Activated CD4-positive, alpha-beta T cell treated with anti-CD3 and anti-CD28 coated beads, Interleukin-2, amount 50 U/mL, for 48 hours (primary cell): ENCODE data around the gene SHFL.

ENCODE experiments used
- DNase-seq, 2 experiments: peaks; one replicate each; pipeline ENCODE4 v3.0.0-alpha.2; 2020

Gene SHFL

DNA sequence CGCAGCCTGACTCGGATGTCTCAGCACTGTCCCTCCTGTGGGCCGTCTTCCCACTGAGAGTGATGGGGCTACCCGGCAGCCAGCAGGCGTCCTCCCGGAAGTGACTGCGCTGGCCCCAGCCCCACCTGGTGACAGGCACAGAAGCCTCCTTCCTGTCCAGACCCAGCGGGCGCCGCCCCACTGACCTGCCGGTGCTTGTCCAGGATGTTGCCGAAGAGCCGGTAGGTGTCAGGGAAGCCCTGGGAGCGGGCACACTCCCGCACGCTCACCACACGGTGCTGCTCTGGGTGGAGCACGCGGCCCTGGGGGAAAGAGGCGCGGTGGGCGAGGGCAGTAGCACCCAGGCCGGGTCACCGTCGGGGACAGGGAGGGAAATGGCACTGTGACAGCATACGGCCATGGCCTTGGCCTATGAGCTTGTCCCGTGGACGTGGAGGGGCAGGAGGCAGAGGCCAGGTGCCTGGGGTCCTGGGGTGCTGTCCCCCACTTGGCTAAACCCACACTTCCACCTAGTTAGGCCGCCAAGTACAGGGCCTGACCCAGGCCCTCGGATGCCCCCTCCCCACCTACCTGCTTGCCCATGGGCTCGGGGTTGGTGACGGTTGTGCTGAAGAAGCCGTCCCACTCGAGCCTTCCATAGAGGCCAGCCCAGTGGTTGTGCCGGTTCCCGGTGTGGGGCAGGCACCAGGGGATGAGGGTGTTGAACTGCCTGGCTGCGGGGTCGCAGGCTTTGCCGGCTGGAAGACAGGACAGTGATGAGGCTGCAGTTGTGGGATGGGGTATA lies 49.6 kb downstream of the SHFL start:
- DNase-seq: no peak

DNA sequence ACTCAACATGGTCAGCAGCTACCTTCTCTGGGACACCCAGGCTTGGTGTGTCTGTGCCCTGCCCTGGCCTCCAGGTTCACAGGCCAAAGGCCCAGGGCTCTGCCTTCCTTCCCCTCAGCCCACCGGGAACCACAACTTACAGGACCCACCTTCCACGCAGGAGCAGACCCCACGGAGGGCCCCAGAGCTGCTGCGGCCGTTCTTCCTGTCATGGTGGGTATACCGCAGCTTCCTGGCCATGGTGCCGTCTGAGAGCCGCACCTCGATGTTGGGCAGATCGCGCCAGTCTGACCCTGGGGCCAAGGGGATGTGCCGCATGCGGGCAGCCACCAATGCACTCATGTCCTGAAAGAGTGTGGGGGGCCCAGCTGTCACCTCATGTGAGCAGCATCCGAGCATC lies 50.8 kb downstream of the SHFL start:
- no peak for DNase-seq

DNA sequence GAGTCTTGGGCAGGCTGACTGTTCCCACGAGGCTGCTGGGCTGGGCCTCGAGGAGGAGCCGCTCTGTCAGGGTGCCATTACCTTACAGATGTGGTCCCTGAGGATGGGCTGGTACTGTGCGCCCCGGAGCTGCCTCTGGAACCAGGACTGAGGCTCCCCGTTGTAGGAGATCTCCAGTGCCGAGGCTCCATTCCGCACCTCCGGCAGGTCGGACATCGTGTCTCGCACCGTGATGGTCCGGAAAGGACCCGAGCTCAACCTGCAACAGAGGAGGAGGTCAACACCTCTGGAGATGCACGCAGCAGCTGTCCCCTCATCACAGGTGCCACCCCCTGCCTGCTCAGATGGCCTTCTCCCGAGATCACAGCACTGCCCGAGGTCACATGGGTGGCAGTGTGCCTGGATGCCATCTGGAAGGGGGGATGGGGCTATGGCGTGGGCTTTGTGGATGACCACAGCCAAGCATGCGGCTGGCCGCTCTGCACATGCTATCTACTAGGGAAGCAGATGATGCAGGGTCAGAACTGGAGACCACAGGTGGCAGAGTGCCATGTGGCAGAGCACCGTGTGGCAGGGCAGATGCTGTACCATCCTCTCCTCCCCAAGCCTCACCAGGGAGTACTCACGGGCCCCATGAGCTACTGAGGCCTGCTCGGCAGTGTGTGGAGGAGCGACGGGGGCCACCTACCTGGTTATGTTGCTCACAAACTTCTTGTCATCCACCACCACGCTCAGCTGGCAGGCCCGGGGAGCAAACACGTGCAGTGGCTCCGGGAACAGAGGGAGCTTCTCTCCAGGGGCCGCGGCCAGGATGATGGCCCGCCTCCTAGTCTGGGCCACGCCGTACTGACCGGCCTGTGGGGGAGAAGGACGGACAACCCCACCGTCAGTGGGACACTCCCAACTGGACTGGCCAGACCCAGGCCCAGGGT lies 51.9 kb downstream of the SHFL start:
- DNase-seq: no peak

DNA sequence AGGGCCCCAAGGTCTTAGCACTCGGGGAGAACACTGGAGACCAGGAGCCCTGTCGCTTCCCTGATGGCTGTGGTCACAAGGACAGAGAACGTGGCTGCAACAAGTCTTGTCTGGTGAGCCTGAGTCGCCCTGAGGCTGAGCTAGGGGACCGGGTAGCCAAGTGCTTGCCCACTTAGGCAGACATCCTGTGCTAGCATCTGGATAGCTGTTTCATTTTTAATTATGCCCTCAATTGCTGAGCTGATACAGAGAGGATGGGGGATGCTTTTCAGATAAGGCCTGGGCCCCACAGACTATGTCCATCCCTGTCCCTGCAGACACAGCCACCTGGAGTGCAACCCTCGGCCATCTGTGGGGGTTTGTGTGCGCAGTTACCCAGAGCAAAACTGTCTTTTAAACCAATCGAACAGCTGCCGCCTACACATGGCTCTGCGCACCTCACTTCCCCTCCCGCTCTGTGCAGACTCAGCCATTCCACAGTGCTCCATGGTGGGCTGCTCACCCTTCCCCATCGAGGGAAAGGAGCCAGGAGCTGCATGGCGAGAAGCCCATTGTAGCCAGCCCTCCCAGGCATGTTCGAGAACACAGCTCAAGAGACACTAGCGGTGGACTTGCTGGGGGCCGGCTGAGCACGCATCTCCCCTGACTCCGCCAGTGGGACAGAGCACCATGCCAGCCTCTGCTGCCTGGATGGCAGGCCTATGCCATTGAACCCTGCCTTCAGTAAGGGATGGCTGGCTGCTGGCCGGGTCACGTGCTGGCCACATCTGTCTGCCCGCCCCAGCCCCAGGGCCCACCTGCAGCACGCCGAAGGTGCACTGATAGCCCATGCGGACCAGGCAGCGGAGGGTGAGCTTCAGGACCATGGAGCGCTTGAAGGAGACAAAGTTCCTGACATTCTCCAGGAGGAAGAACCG lies 53.0 kb downstream of the SHFL start:
- DNase-seq: no peak

DNA sequence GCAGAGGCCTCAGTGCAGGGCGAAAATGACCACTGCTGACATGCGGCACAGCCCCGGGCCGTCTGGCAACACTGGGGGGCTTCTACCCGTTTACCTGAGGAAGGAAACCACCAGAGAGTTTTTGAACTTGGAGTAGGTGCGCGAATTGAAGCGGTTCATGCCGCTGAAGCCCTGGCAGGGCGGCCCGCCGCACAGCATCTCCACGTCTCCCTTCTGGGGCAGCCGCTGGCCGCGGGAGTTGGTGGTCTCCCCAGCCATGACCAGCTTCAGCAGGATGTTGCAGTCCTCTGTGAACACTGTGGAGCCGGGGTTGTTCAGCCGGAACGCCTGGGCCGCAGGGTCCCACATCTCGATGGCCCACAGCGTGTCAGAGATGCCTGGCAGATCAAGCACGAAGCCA lies 53.8 kb downstream of the SHFL start:
- DNase-seq: no peak

DNA sequence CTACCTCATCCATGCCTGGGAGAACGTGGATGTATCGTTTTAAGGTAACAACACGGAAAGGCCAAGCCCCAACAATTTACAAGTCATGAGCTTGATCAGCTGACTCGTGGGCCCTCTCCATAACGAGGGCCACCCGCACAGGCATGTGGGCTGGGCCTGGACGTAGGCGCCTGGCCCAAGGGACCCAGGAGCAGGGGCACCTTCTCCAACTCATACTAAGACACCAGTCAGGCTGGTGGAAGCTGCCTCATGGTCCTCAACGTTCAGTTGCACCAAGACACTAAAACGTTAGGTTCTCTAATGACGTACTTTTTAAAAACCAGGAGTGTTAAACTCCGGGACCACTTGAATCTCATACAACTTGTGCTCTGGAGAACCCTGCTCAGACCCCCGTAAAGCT lies 55.4 kb downstream of the SHFL start:
- no peak for DNase-seq

DNA sequence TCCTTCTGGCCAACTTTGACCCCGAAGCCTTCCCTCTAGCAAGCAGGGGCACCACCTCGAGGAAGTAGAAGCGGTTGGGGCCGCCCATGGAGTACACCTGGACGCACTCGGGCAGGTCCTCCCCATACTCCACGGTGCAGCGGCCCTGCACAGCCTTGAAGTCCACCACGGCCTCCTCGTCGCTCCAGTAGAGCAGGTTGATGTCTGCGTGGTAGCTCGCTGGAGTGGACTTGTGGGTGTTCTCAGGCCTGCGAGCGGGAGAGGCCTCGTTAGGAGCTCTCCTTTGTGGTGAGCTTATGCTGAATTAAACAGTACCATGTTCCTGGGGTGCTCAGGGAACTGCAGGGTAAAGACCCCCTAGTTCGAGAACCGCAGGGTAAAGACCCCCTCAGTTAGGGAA lies 55.9 kb downstream of the SHFL start:
- DNase-seq: no peak
